CD4-positive, alpha-beta T cell (primary cell): Measurements from ENCODE around the gene MAN2A2. TPM values are rescaled to one million over a fixed set of nuclear protein-coding genes. Genes with fewer than 3 reads are reported as not detected.
A peak's percentile ranks its signal among the peaks of the same experiment; 100 is the strongest.

ENCODE experiments used
- ATAC-seq: fragments of 200-7000 bp; cut with Tn5 transposase; one replicate; pipeline ENCODE4 v1.10.0; 2022; ENCODE audit warnings: mild to moderate bottlenecking; ENCODE audit not compliant: poor library complexity
- CTCF ChIA-PET: fragments of 350-600 bp; sonication (Branson Sonifier 250); formaldehyde crosslinking; loops from one replicate; lab custom pipeline; 2021; ENCODE audit warnings: antibody characterized with exemption, inconsistent platforms; lab: Charles Lee
- POLR2A ChIA-PET: fragments of 350-600 bp; sonication (Branson Sonifier 250); formaldehyde crosslinking; loops from one replicate; lab custom pipeline; 2021; ENCODE audit warnings: antibody characterized with exemption, inconsistent platforms; lab: Charles Lee
- DNase-seq, 14 experiments: peaks; one replicate each; pipeline ENCODE4 v3.0.0-alpha.2; 2013 to 2020; ENCODE audit warnings: mixed read lengths in 2 of 14
- H3K27ac ChIP-seq, 2 donors: one replicate each; pipeline versions ENCODE4 v1.5.1 to v1.7.0; 2013; ENCODE audit warnings: low read length in 2 of 2, low read depth in 1 of 2, mild to moderate bottlenecking in 1 of 2
- H3K27me3 ChIP-seq, 2 experiments: 1 replicate in 1 of 2; 2 replicates in 1 of 2; pipeline versions ENCODE4 v1.6.1 to v1.7.0; 2013; ENCODE audit warnings: low read length in 2 of 2, control low read depth in 1 of 2, mild to moderate bottlenecking in 1 of 2, moderate library complexity in 1 of 2; ENCODE audit not compliant: insufficient read depth in 2 of 2, control insufficient read depth in 1 of 2
- H3K36me3 ChIP-seq: one replicate; pipeline ENCODE4 v1.6.1; 2013; ENCODE audit warnings: low read length, control low read depth; ENCODE audit not compliant: insufficient read depth
- H3K4me1 ChIP-seq: one replicate; pipeline ENCODE4 v1.6.1; 2013; ENCODE audit warnings: low read length, control low read depth; ENCODE audit not compliant: insufficient read depth
- H3K4me3 ChIP-seq: one replicate; pipeline ENCODE4 v1.5.1; 2013; ENCODE audit warnings: mild to moderate bottlenecking, low read length, moderate library complexity
- H3K9me3 ChIP-seq, 2 experiments: 1 replicate in 1 of 2; 2 replicates in 1 of 2; pipeline versions ENCODE4 v1.6.1 to v1.7.0; 2013; ENCODE audit warnings: low read length in 2 of 2, mild to moderate bottlenecking in 2 of 2, control low read depth in 1 of 2, moderate library complexity in 1 of 2; ENCODE audit not compliant: control insufficient read depth in 1 of 2, insufficient read depth in 1 of 2
- H3K27ac Mint-ChIP-seq: one replicate; pipeline ENCODE4 v1.8.0; 2020; ENCODE audit warnings: mixed read lengths
- H3K27me3 Mint-ChIP-seq: one replicate; pipeline ENCODE4 v1.8.0; 2021; ENCODE audit warnings: mixed read lengths
- H3K36me3 Mint-ChIP-seq: one replicate; pipeline ENCODE4 v1.8.0; 2021; ENCODE audit warnings: low read depth, mixed read lengths
- H3K4me1 Mint-ChIP-seq: one replicate; pipeline ENCODE4 v1.8.0; 2021; ENCODE audit warnings: low read depth, mixed read lengths
- H3K4me3 Mint-ChIP-seq: one replicate; pipeline ENCODE4 v1.8.0; 2020; ENCODE audit warnings: mild to moderate bottlenecking, mixed read lengths
- H3K9me3 Mint-ChIP-seq: one replicate; pipeline ENCODE4 v1.8.0; 2020; ENCODE audit warnings: mixed read lengths
- intact Hi-C, 2 experiments: fragments of 100-400 bp; cut with DNase I in 1 of 2; cut with micrococcal nuclease in 1 of 2; formaldehyde crosslinking; loops; one replicate each; pipeline versions ENCODE4 v1.15.1 to v1.9.0; 2023 to 2025; cut with DNase I, micrococcal nuclease
- total RNA-seq, 174 experiments: library from RNA in 2 of 174; stranded (reverse) in 2 of 174; gene quantifications; one replicate each; pipeline ENCODE4 v1.2.3 and lab custom pipeline; 2021 to 2026
- TF ChIP-seq, protein P1 (sequence below): fragments of 200-600 bp; IDR thresholded peaks from one replicate; pipeline ENCODE4 v1.8.0; 2022; ENCODE audit warnings: antibody characterized with exemption, mild to moderate bottlenecking

The MAN2A2 gene
- total RNA-seq, 2 experiments from 2014 or later = 125 to 128 TPM

DNA sequence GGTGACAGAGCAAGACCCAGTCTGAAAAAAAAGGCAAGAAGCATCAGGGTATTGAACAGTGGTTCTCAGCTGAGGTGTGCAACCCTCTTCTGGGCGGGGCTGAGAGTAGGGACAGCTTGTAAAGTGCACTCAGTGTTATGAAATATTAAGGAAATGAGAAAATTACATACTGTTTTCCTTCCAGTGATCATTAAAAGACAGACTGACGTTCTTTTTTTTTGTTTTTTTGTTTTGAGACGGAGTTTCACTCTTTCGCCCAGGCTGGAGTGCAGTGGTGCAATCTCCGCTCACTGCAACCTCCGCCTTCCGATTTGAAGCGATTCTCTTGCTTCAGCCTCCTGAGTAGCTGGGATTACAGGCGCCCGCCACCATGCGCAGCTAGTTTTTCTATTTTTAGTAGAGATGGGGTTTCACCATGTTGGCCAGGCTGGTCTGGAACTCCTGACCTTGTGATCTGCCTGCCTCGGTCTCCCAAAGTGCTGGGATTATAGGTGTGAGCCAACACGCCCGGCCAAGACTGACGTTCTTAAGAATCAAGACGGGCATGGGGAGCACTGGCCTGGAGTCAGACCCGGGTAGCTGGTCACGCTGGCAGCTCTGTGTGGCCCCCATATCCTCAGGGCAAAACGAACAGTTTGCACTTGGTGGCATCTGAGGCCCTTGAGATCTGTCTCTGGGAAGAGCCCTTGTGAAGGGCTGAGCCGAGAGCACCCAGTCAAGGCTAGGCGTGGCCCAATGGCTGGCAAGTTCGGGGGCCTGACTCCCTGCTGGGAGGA is 11.4 kb downstream of the MAN2A2 start:
- H3K4me3 Mint-ChIP-seq = no peak overlapping the region
- Histone ChIP-seq H3K27ac (no peak overlapping the region), H3K36me3 (peaks cover 94% of the 10 kb centered on the region), H3K4me3 (no peak overlapping the region), H3K27me3 (no peaks in the 10 kb centered on the region), H3K4me1 (peaks cover 3% of the 10 kb centered on the region), H3K9me3 (no peaks in the 10 kb centered on the region)
- CTCF ChIA-PET = no interaction called here
- TF ChIP-seq, protein P1, sequence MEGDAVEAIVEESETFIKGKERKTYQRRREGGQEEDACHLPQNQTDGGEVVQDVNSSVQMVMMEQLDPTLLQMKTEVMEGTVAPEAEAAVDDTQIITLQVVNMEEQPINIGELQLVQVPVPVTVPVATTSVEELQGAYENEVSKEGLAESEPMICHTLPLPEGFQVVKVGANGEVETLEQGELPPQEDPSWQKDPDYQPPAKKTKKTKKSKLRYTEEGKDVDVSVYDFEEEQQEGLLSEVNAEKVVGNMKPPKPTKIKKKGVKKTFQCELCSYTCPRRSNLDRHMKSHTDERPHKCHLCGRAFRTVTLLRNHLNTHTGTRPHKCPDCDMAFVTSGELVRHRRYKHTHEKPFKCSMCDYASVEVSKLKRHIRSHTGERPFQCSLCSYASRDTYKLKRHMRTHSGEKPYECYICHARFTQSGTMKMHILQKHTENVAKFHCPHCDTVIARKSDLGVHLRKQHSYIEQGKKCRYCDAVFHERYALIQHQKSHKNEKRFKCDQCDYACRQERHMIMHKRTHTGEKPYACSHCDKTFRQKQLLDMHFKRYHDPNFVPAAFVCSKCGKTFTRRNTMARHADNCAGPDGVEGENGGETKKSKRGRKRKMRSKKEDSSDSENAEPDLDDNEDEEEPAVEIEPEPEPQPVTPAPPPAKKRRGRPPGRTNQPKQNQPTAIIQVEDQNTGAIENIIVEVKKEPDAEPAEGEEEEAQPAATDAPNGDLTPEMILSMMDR = no peak
- no peaks in the 10 kb centered on the region for H3K9me3 Mint-ChIP-seq
- no peak overlapping the region for H3K27ac Mint-ChIP-seq
- POLR2A ChIA-PET = interaction anchor here (1.9 kb wide), 1 partner anchor 11 kb away, joined by 6 read pairs; the partner anchor contains the start of gene MAN2A2
- intact Hi-C loops = no loop called here
- no peaks in the 10 kb centered on the region for H3K27me3 Mint-ChIP-seq
- H3K36me3 Mint-ChIP-seq = peaks cover 86% of the 10 kb centered on the region
- ATAC-seq = no peak
- no peak for DNase-seq
- no peaks in the 10 kb centered on the region for H3K4me1 Mint-ChIP-seq

DNA sequence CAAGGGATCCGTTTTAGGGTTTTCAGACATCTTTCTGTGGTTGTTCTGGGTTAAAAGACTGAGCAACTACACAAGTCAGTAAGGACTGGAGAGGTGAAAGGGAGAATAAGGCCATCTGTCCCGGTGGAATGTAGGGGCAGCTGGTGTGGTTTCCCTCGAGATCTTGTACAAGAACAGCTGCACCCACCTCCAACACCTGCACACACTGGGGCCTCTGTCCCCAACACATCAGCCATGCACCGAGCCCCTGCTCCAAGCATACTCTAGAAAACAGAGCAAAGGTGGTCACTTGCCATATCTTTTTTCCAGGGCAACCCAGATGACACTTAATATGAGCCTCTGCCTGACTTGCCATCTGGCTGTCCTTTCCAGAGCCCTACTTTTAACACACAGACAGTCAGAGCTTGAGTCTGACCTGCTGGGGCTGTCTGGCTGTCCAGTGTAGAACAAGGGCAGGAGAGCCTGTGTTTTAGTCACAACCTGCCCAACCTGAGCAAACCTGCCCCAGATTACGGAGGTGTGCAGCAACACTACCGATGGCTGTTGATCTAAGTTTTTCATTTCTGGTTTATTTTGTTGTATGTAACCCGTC is 12.2 kb downstream of the MAN2A2 start:
- Histone ChIP-seq H3K4me1 (peaks cover 3% of the 10 kb centered on the region), H3K36me3 (peaks cover 95% of the 10 kb centered on the region), H3K27ac (no peak overlapping the region), H3K27me3 (no peaks in the 10 kb centered on the region), H3K4me3 (no peak overlapping the region), H3K9me3 (no peaks in the 10 kb centered on the region)
- peaks cover 88% of the 10 kb centered on the region for H3K36me3 Mint-ChIP-seq
- TF ChIP-seq, protein P1 = no peak
- H3K27ac Mint-ChIP-seq = no peak overlapping the region
- H3K9me3 Mint-ChIP-seq = no peaks in the 10 kb centered on the region
- no peak for ATAC-seq
- no peak for DNase-seq
- H3K4me1 Mint-ChIP-seq = no peaks in the 10 kb centered on the region
- no peak overlapping the region for H3K4me3 Mint-ChIP-seq
- ChIA-PET POLR2A (interaction anchor here (1.5 kb wide), 1 partner anchor 14 kb away, joined by 3 read pairs; no protein-coding TSS in a partner anchor), CTCF (no interaction called here)
- intact Hi-C loops = no loop called here
- H3K27me3 Mint-ChIP-seq = no peaks in the 10 kb centered on the region

DNA sequence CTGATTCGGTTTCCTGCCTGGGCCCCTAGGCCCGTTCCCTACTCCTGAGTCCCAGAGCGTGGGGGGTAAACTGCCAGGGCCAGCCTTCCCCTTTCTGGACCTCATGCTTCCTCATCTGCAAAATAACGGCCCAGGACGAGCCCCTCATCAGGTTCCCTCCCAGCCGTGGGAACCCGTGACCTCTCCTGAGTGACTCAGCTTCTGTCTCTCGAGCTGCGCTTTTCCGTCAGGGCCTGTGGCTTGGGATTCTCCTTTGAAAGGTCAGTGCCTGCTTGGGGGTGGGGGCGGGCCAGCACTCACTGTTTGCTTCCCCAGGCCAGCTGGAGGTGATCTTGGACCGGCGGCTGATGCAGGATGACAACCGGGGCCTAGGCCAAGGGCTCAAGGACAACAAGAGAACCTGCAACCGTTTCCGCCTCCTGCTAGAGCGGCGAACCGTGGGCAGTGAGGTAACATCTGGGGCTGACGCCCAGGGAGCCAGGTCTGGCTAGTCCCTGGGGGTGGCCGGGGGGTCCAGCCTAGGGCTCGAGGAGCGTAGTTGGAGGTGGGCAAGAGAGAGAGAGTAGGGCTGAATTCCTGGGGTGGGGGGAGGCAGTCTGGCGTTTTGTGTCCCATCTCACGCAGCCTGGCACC is 12.8 kb downstream of the MAN2A2 start:
- ATAC-seq (peak; percentile 29), DNase-seq (peak in 2 of 14 experiments; percentile 67 to 74)
- Mint-ChIP-seq H3K27me3 (no peaks in the 10 kb centered on the region), H3K36me3 (peaks cover 90% of the 10 kb centered on the region), H3K4me1 (no peaks in the 10 kb centered on the region), H3K9me3 (no peaks in the 10 kb centered on the region), H3K4me3 (no peak overlapping the region), H3K27ac (no peak overlapping the region)
- Histone ChIP-seq H3K36me3 (peaks cover 95% of the 10 kb centered on the region), H3K27me3 (no peaks in the 10 kb centered on the region), H3K9me3 (no peaks in the 10 kb centered on the region), H3K4me1 (peaks cover 3% of the 10 kb centered on the region), H3K4me3 (no peak overlapping the region), H3K27ac (no peak overlapping the region)
- intact Hi-C loops = no loop called here
- CTCF ChIA-PET = no interaction called here
- TF ChIP-seq, protein P1 = no peak
- POLR2A ChIA-PET = interaction anchor here (1.5 kb wide), 1 partner anchor 13 kb away, joined by 3 read pairs; no protein-coding TSS in a partner anchor
